Left lung (tissue), 10 donors: ENCODE results near the gene NCOA6. TPM values are rescaled to one million over a fixed set of nuclear protein-coding genes. Genes with fewer than 3 reads are reported as not detected.

Source experiments
- ATAC-seq: fragments of 200-7000 bp; cut with Tn5 transposase; one replicate; pipeline ENCODE4 v1.9.1; 2020; ENCODE audit warnings: moderate library complexity
- DNase-seq, 4 donors: peaks; one replicate each; pipeline ENCODE4 v3.0.0-alpha.2; 2013 to 2020
- H3K27ac ChIP-seq, 2 donors: fragments of 200-600 bp; sonication (generic) in 1 of 2; one replicate each; pipeline versions ENCODE4 v1.5.0 to v1.8.0; 2020 to 2021
- H3K27me3 ChIP-seq, 2 donors: fragments of 200-600 bp; sonication (generic) in 1 of 2; one replicate each; pipeline versions ENCODE4 v1.5.0 to v1.8.0; 2020 to 2021
- H3K36me3 ChIP-seq, 2 donors: fragments of 200-600 bp; sonication (generic) in 1 of 2; one replicate each; pipeline versions ENCODE4 v1.5.0 to v1.8.0; 2020 to 2021
- H3K4me1 ChIP-seq, 2 donors: fragments of 200-600 bp; one replicate each; pipeline ENCODE4 v1.8.0; 2021
- H3K4me3 ChIP-seq, 2 donors: fragments of 200-600 bp; sonication (generic) in 1 of 2; one replicate each; pipeline versions ENCODE4 v1.5.0 to v1.8.0; 2020 to 2021; ENCODE audit warnings: mild to moderate bottlenecking in 1 of 2
- H3K9me3 ChIP-seq, 2 donors: fragments of 200-600 bp; sonication (generic) in 1 of 2; one replicate each; pipeline versions ENCODE4 v1.5.0 to v1.8.0; 2020 to 2021
- intact Hi-C, 2 donors: fragments of 100-400 bp; cut with DNase I; formaldehyde crosslinking; loops; one replicate each; pipeline versions ENCODE4 v1.11.2 to v1.14.2; 2022
- polyA plus RNA-seq, 6 donors: library from polyadenylated mRNA; unstranded; fragments of 120-200 nt; gene quantifications; one replicate each; pipeline ENCODE4 v1.2.1, GENCODE V29; 2013; ENCODE audit not compliant: insufficient read length in 6 of 6
- total RNA-seq, 2 donors: library from RNA; stranded (reverse); fragmentation: NEBNext Ultra II Directional; extraction: Animal tissue kit (Norgen Biotek cat#: 25700); gene quantifications; one replicate each; pipeline ENCODE4 v1.2.1, GENCODE V29; 2021
- TF ChIP-seq, protein P1 (sequence below), 2 donors: fragments of 200-600 bp; sonication (generic) in 1 of 2; IDR thresholded peaks; one replicate each; pipeline versions ENCODE4 v1.5.0 to v1.8.0; 2021; ENCODE audit warnings: antibody characterized with exemption in 2 of 2
- donor health status: DM: no; HTN: yes; CAD: no.
- donor health status: DM: no; HTN: no; CAD: no.

NCOA6 gene
- total and polyA plus RNA-seq, 8 donors: 26.0 to 52.3 (median 45.0) TPM

DNA sequence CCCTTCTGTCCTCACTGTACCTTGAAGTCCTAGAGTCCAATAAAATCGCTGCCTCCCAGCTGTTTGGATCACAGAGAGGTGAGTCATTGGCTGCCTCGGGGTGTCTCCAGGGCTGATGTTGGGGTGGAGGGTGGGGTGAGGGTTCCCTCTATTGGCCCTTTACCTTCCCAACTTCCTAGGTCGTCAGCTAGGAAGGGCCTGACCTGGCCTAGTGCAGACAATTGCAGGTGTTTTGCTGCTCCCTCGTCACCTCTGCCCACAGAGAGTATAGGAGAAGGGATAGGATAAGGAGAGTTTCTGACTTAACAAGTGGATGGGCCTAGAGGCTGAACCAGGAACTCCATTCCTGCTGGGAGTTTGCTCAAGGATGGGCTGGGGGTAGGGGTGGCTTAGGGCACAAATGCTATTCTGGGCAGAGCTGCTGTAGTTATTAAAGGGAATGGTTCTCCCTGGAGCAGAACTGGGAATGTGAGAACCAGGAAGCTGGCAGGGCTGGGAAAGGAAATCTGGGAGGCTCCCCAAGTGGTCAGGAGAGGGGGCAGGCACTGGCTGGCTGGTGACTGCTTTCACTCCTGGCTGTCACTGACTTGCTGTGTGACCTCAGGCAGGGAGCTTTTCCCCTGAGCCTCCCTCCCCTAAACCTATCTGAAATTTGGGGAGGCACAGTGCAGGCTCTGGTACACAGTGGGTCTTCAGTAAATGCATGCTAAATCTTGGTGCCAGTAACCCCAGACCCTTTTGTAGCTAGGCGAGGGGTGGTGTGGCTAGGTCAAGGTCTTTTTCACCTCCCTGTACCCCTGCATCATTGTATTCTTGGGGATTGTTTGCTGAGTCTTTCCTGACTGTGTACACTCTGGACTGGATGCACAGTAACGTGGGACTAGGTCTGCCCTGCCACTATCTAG, 119.8 kb downstream of the NCOA6 start:
- H3K27me3 ChIP-seq: peaks cover 0 to 4% of the 10 kb centered on the region in 2 donors
- peak overlapping the region; percentile 100 for H3K27ac ChIP-seq
- no peaks in the 10 kb centered on the region for H3K36me3 ChIP-seq
- TF ChIP-seq, protein P1, sequence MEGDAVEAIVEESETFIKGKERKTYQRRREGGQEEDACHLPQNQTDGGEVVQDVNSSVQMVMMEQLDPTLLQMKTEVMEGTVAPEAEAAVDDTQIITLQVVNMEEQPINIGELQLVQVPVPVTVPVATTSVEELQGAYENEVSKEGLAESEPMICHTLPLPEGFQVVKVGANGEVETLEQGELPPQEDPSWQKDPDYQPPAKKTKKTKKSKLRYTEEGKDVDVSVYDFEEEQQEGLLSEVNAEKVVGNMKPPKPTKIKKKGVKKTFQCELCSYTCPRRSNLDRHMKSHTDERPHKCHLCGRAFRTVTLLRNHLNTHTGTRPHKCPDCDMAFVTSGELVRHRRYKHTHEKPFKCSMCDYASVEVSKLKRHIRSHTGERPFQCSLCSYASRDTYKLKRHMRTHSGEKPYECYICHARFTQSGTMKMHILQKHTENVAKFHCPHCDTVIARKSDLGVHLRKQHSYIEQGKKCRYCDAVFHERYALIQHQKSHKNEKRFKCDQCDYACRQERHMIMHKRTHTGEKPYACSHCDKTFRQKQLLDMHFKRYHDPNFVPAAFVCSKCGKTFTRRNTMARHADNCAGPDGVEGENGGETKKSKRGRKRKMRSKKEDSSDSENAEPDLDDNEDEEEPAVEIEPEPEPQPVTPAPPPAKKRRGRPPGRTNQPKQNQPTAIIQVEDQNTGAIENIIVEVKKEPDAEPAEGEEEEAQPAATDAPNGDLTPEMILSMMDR (IDR thresholded peaks at IDR 0.05): peak in 1 of 2 donors; percentile 8
- H3K9me3 ChIP-seq: no peaks in the 10 kb centered on the region
- H3K4me1 ChIP-seq: peaks cover 9 to 49% of the 10 kb centered on the region in 2 donors
- intact Hi-C loops: loop anchor here in 1 of 2 donors (10.0 kb wide), 1 partner anchor 171 kb away; no protein-coding TSS in a partner anchor
- ATAC-seq (peak; percentile 2), DNase-seq (peak in 1 of 4 donors; percentile 51)
- peak overlapping the region; percentile 72 to 76 for H3K4me3 ChIP-seq

DNA sequence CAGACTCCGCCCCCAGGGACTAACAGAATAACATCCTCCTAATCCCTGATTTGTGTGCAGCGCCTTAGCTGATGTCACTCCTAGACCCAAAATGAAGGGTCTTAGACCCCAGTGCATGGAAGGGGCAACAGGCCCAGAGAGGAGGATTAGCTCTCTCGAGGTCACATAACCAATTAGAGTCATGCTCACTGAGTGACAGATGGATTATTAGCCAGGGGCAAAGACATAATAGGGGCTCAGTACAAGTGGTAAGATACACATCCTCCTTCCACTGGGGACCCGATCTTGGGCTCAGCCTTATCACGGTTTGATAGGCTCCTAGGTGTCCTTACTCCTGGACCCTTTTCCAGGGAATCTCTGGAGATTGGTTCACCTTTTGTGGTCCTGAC, 120.4 kb downstream of the NCOA6 start:
- TF ChIP-seq, protein P1 (IDR thresholded peaks at IDR 0.05): no peak
- peak overlapping the region; percentile 100 for H3K27ac ChIP-seq
- H3K4me3 ChIP-seq: peak overlapping the region; percentile 72 to 76
- ATAC-seq (no peak), DNase-seq (no peak)
- intact Hi-C loops: loop anchor here in 1 of 2 donors (10.0 kb wide), 1 partner anchor 170 kb away; no protein-coding TSS in a partner anchor
- H3K27me3 ChIP-seq: peaks cover 0 to under 1% of the 10 kb centered on the region in 2 donors
- H3K4me1 ChIP-seq: peaks cover 9 to 43% of the 10 kb centered on the region in 2 donors
- no peaks in the 10 kb centered on the region for H3K36me3 ChIP-seq
- no peaks in the 10 kb centered on the region for H3K9me3 ChIP-seq

DNA sequence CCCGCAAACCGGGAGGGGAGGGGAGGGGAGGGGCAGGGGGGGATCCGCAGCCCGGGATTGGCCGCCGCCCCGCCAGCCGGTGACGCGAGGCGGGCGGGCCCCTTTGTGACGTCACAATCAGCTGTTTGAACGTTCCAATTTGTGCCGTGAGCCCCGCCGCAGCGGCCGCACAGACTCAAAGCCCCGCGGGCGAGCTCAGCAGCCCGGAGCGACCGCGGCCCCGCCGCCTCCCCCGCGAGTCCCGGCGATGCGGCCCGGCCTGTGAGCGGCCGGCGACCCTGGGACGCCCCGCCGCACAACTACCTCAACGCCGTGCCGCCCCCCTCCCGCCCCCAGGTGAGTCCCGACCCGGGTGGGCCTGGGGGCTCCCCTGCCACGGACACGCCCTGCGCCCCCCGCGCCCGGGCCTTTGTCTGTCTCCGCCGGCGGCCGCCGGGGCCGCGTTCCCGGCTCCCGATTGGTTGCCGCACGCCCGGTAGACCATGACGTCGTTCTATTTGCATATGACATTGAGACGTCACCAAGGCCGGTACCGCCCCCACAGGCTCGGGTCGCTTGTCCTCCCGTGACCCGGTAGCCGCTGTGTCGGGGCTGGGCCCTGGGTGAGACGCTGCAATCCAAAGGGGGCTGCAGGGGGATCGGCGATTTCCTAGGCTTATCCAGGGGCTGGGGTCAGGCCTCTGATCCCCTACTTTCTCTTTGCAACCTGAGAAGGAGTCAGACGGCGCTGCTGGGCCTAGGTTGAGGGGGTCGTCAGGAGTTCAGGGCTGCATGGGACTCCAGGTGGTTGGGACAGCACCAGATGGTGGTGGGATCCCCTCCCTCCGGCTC, 121.1 kb downstream of the NCOA6 start, which contains the start of gene TP53INP2:
Gene TP53INP2 (plus strand): TSS at position 168 of the 831 bp plus-strand sequence. CDS start 4,396 bp downstream, outside the sequence.
- intact Hi-C loops: loop anchor here in 1 of 2 donors (10.0 kb wide), 1 partner anchor 170 kb away; no protein-coding TSS in a partner anchor

DNA sequence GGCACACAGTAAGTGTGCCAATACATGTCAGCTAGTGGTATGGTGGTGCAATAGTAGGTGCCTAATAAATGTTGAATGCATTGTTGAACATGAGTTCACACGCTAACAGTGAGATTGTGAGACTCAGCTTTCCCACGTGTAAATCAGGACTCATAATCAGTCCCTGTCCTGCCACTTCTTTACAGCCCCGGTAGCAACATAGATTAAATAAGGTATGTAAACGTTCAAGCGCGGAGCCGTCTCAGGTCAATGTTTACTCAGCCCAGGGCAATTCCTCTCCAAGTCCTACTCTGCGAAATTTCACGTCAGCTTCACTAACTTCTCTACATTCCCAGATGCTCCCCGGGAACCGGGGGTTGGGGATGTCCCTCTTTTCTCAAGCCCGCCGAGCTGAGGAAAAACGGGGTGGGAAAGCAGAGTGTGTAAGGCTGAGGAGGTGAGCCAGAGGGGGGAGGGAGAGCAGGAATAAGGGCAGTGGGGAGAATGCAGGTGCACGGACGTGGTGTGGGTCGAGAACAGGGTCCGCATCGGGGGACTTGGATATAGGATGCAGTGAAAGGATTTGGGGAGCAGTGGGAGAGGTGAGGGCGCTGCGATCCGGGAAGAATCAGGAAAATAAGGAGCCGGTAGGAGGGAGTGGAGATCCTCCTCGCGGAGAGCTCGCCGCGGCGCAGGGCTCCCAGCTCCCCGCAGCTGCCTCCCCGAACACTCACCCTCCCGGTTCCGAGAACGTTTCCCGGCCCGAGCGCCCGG, 121.9 kb downstream of the NCOA6 start:
- Histone ChIP-seq H3K27ac (peak overlapping the region; percentile 100), H3K4me3 (peak overlapping the region; percentile 72 to 76), H3K36me3 (no peaks in the 10 kb centered on the region), H3K27me3 (no peaks in the 10 kb centered on the region), H3K4me1 (peaks cover 6 to 35% of the 10 kb centered on the region in 2 donors), H3K9me3 (no peaks in the 10 kb centered on the region)
- ATAC-seq: peak; percentile 17
- intact Hi-C loops: loop anchor here in 1 of 2 donors (10.0 kb wide), 1 partner anchor 169 kb away; no protein-coding TSS in a partner anchor
- peak in 2 of 4 donors; percentile 42 to 52 for DNase-seq
- TF ChIP-seq, protein P1 (IDR thresholded peaks at IDR 0.05): no peak

More for the DNA sequence above, 121.1 kb downstream of the NCOA6 start, which contains the start of gene TP53INP2:
- TF ChIP-seq, protein P1 (IDR thresholded peaks at IDR 0.05): no peak
- ATAC-seq (peak; percentile 78), DNase-seq (peak; percentile 79 to 95 (median 94))
- Histone ChIP-seq H3K27ac (peak within 1 kb of the TSS; percentile 100), H3K27me3 (no peaks in the 10 kb centered on the region), H3K4me3 (peak within 1 kb of the TSS; percentile 72 to 76), H3K36me3 (no peaks in the 10 kb centered on the region), H3K9me3 (no peaks in the 10 kb centered on the region), H3K4me1 (peaks cover 9 to 38% of the 10 kb centered on the region in 2 donors)
